HepG2 (cell line): ENCODE measurements around the gene RBM47. TPM values are rescaled to one million over a fixed set of nuclear protein-coding genes. Genes with fewer than 3 reads are reported as not detected.

Source experiments
- CCDC6 ChIP-seq: sonication (generic); formaldehyde crosslinking; IDR thresholded peaks from 2 replicates; pipeline ENCODE4 v1.8.1; 2022; ENCODE audit warnings: mild to moderate bottlenecking, missing genetic modification reagents, moderate library complexity
- DDIT3 ChIP-seq: sonication (generic); formaldehyde crosslinking; IDR thresholded peaks from 2 replicates; pipeline ENCODE4 v1.4.0; 2020; ENCODE audit warnings: mild to moderate bottlenecking, missing genetic modification reagents
- ELF1 ChIP-seq: sonication (generic); formaldehyde crosslinking; IDR thresholded peaks from 2 replicates; pipeline ENCODE4 v1.4.0; 2020; ENCODE audit warnings: missing genetic modification reagents
- FOXO1 ChIP-seq: sonication (generic); formaldehyde crosslinking; IDR thresholded peaks from 2 replicates; pipeline ENCODE4 v1.4.0; 2020; ENCODE audit warnings: missing genetic modification reagents
- FOXP4 ChIP-seq: sonication (generic); formaldehyde crosslinking; IDR thresholded peaks from 2 replicates; pipeline ENCODE4 v1.4.0; 2020; ENCODE audit warnings: missing genetic modification reagents
- GMEB1 ChIP-seq: sonication (generic); formaldehyde crosslinking; IDR thresholded peaks from 2 replicates; pipeline ENCODE4 v1.5.1; 2020; ENCODE audit warnings: missing genetic modification reagents, mild to moderate bottlenecking, borderline replicate concordance
- MATR3 ChIP-seq: sonication (generic); formaldehyde crosslinking; IDR thresholded peaks from 2 replicates; pipeline ENCODE4 v1.4.0; 2020; ENCODE audit warnings: missing genetic modification reagents
- NKX3-1 ChIP-seq: sonication (generic); formaldehyde crosslinking; IDR thresholded peaks from 2 replicates; pipeline ENCODE4 v1.5.0; 2020; ENCODE audit warnings: missing genetic modification reagents
- SMAD1 ChIP-seq: sonication (generic); formaldehyde crosslinking; IDR thresholded peaks from 2 replicates; pipeline ENCODE4 v1.4.0; 2020; ENCODE audit warnings: missing genetic modification reagents, low read depth, mild to moderate bottlenecking, borderline replicate concordance
- TCF7 ChIP-seq: sonication (generic); IDR thresholded peaks from 2 replicates; pipeline ENCODE4 v1.6.1; 2016; ENCODE audit warnings: antibody characterized with exemption, low read depth
- THRA ChIP-seq: sonication (generic); formaldehyde crosslinking; IDR thresholded peaks from 2 replicates; pipeline ENCODE4 v1.4.0; 2020; ENCODE audit warnings: missing genetic modification reagents, borderline replicate concordance
- ZFP36L2 ChIP-seq: sonication (generic); formaldehyde crosslinking; IDR thresholded peaks from 2 replicates; pipeline ENCODE4 v1.4.0; 2020; ENCODE audit warnings: missing genetic modification reagents
- ZNF20 ChIP-seq: sonication (generic); formaldehyde crosslinking; IDR thresholded peaks from 2 replicates; pipeline ENCODE4 v1.4.0; 2020; ENCODE audit warnings: mild to moderate bottlenecking, moderate library complexity, missing genetic modification reagents
- ZNF224 ChIP-seq: sonication (generic); formaldehyde crosslinking; IDR thresholded peaks from 2 replicates; pipeline ENCODE4 v1.5.0; 2020; ENCODE audit warnings: mild to moderate bottlenecking, missing genetic modification reagents
- ZNF274 ChIP-seq: sonication (generic); formaldehyde crosslinking; IDR thresholded peaks from 2 replicates; pipeline ENCODE4 v1.5.1; 2020; ENCODE audit warnings: mild to moderate bottlenecking, missing genetic modification reagents
- ZNF317 ChIP-seq: sonication (generic); formaldehyde crosslinking; IDR thresholded peaks from 2 replicates; pipeline ENCODE4 v1.5.0; 2020; ENCODE audit warnings: mild to moderate bottlenecking, missing genetic modification reagents
- ZNF337 ChIP-seq: sonication (generic); formaldehyde crosslinking; IDR thresholded peaks from 2 replicates; pipeline ENCODE4 v1.5.1; 2020; ENCODE audit warnings: missing genetic modification reagents, low read depth, mild to moderate bottlenecking, borderline replicate concordance
- ZNF431 ChIP-seq: sonication (generic); formaldehyde crosslinking; IDR thresholded peaks from 2 replicates; pipeline ENCODE4 v1.9.0; 2022; ENCODE audit warnings: missing genetic modification reagents, low read depth, mild to moderate bottlenecking, borderline replicate concordance
- ZNF547 ChIP-seq: sonication (generic); formaldehyde crosslinking; IDR thresholded peaks from 2 replicates; pipeline ENCODE4 v1.5.1; 2020; ENCODE audit warnings: mild to moderate bottlenecking, missing genetic modification reagents
- ZNF614 ChIP-seq: IDR thresholded peaks from 2 replicates; pipeline ENCODE4 v1.6.1; 2018; ENCODE audit warnings: missing biosample characterization, missing genetic modification reagents, inconsistent platforms, borderline replicate concordance
- ZNF740 ChIP-seq: sonication (generic); formaldehyde crosslinking; IDR thresholded peaks from 2 replicates; pipeline ENCODE4 v1.4.0; 2020; ENCODE audit warnings: missing genetic modification reagents
- ZNF761 ChIP-seq: sonication (generic); formaldehyde crosslinking; conservative IDR thresholded peaks from 2 replicates; pipeline ENCODE4 v1.4.0; 2020; ENCODE audit warnings: mild to moderate bottlenecking, missing genetic modification reagents
- ZNF891 ChIP-seq: sonication (generic); formaldehyde crosslinking; IDR thresholded peaks from 2 replicates; pipeline ENCODE4 v1.5.0; 2020; ENCODE audit warnings: mild to moderate bottlenecking, missing genetic modification reagents
- polyA plus RNA-seq, 8 experiments: library from polyadenylated mRNA; depleted of rRNA in 3 of 8; stranded (reverse) in 7 of 8; unstranded in 1 of 8; fragments of >200 nt; fragmentation: Illumina TruSeq in 4 of 8; extraction: Trizol in 4 of 8; gene quantifications; 2 replicates each; pipeline versions ENCODE4 v1.2.1 to v1.2.3, GENCODE V29; 2011 to 2016; ENCODE audit warnings: low read depth in 4 of 8, missing spikeins in 1 of 8, mixed read lengths in 1 of 8; ENCODE audit not compliant: insufficient read depth in 1 of 8
- total RNA-seq, 5 experiments: library from RNA; depleted of rRNA; stranded (reverse); fragments of >200 nt; fragmentation: Illumina TruSeq; extraction: Trizol; gene quantifications; 2 replicates each; pipeline ENCODE4 v1.2.3, GENCODE V29; 2016; ENCODE audit warnings: low read depth in 1 of 5

The RBM47 gene
- total and polyA plus RNA-seq, 2 of the 13 experiments (the other 11 are each of a cell fraction or from before 2014, with no cell fraction given) = 1.2 to 2.5 TPM

GRCh38 chr4:40418430-40419230 is 211.0 kb downstream of the RBM47 start (continued):
- no peak for TF ChIP-seq SMAD1 (CRISPR knock-in tag)
- TF ChIP-seq ZNF274 (CRISPR knock-in tag) = no peak
- peak; percentile 54; the same call in 1 of the 2 replicates for TF ChIP-seq CCDC6 (CRISPR knock-in tag)
- TF ChIP-seq DDIT3 (CRISPR knock-in tag) = no peak
- peak; percentile 62; the same call in 1 of the 2 replicates for TF ChIP-seq FOXO1
- TF ChIP-seq ELF1 (CRISPR knock-in tag) = no peak
- no peak for TF ChIP-seq ZNF547
- TF ChIP-seq ZNF337 (CRISPR knock-in tag) = no peak
- no peak for TF ChIP-seq NKX3-1 (CRISPR knock-in tag)
- no peak for TF ChIP-seq MATR3 (CRISPR knock-in tag)
- TF ChIP-seq ZNF431 = peak; percentile 100
- 0 out of 2 replicates have a peak, but pooled peaks have one; percentile 26 for TF ChIP-seq ZNF761 (CRISPR knock-in tag)
- TF ChIP-seq GMEB1 (CRISPR knock-in tag) = 0 out of 2 replicates have a peak, but pooled peaks have one; percentile 33
- TF ChIP-seq ZNF614 (CRISPR knock-in tag) = 0 out of 2 replicates have a peak, but pooled peaks have one; percentile 61
- 0 out of 2 replicates have a peak, but pooled peaks have one; percentile 29 for TF ChIP-seq THRA (CRISPR knock-in tag)
- TF ChIP-seq ZNF317 = no peak
- TF ChIP-seq ZNF740 (CRISPR knock-in tag) = peak; percentile 44; the same call in 1 of the 2 replicates
- TF ChIP-seq ZNF224 = no peak
- TF ChIP-seq ZNF891 (CRISPR knock-in tag) = no peak
- peak; percentile 75 for TF ChIP-seq FOXP4
- TF ChIP-seq ZNF20 = no peak
- peak; percentile 28; the same call in 1 of the 2 replicates for TF ChIP-seq TCF7
- TF ChIP-seq ZFP36L2 (CRISPR knock-in tag) = no peak
